ENCODE data around the gene MEI1.

The MEI1 gene

GRCh38 chr22:41841085-41841712 is 141.9 kb downstream of the MEI1 start:
- Mint-ChIP-seq H3K9me3 (no peaks in the 10 kb centered on the region), H3K36me3 (peaks cover 97% of the 10 kb centered on the region), H3K4me3 (no peak overlapping the region), H3K4me1 (peaks cover 73% of the 10 kb centered on the region), H3K27ac (peak overlapping the region; percentile 35)
- DNase-seq (ENCODE audit: low spot score in 2 of 2) (no peak), ATAC-seq (no peak)

GRCh38 chr22:41842996-41843970 is 144.0 kb downstream of the MEI1 start:
- no peaks in the 10 kb centered on the region for H3K9me3 Mint-ChIP-seq
- H3K4me1 Mint-ChIP-seq, result peaks cover 70% of the 10 kb centered on the region
- ATAC-seq (peak; percentile 96), DNase-seq (ENCODE audit: low spot score in 2 of 2) (no peak)
- peaks cover 88% of the 10 kb centered on the region for H3K36me3 Mint-ChIP-seq
- H3K4me3 Mint-ChIP-seq, result no peak overlapping the region
- H3K27ac Mint-ChIP-seq, result peak overlapping the region; percentile 79

GRCh38 chr22:41844036-41844435 is 144.7 kb downstream of the MEI1 start:
- no peak overlapping the region for H3K4me3 Mint-ChIP-seq
- peak overlapping the region; percentile 58 for H3K27ac Mint-ChIP-seq
- no peaks in the 10 kb centered on the region for H3K9me3 Mint-ChIP-seq
- ATAC-seq (no peak), DNase-seq (ENCODE audit: low spot score in 2 of 2) (no peak)
- H3K4me1 Mint-ChIP-seq, result peaks cover 63% of the 10 kb centered on the region
- peaks cover 88% of the 10 kb centered on the region for H3K36me3 Mint-ChIP-seq

GRCh38 chr22:41844513-41844912 is 145.2 kb downstream of the MEI1 start:
- Mint-ChIP-seq H3K4me3 (no peak overlapping the region), H3K36me3 (peaks cover 88% of the 10 kb centered on the region)
- DNase-seq (ENCODE audit: low spot score in 2 of 2), result no peak

GRCh38 chr22:41845380-41846267 is 146.3 kb downstream of the MEI1 start:
- Mint-ChIP-seq H3K4me1 (peaks cover 50% of the 10 kb centered on the region), H3K27ac (peak overlapping the region; percentile 58), H3K9me3 (no peaks in the 10 kb centered on the region), H3K4me3 (no peak overlapping the region), H3K36me3 (peaks cover 88% of the 10 kb centered on the region)
- DNase-seq (ENCODE audit: low spot score in 2 of 2) (no peak), ATAC-seq (no peak)

More at GRCh38 chr22:41844513-41844912, 145.2 kb downstream of the MEI1 start:
- no peaks in the 10 kb centered on the region for H3K9me3 Mint-ChIP-seq
- H3K4me1 Mint-ChIP-seq, result peaks cover 58% of the 10 kb centered on the region
- peak overlapping the region; percentile 58 for H3K27ac Mint-ChIP-seq
- no peak for ATAC-seq

- H3K9me3 Mint-ChIP-seq, result no peaks in the 10 kb centered on the region
- H3K4me3 Mint-ChIP-seq, result no peak overlapping the region
- peaks cover 88% of the 10 kb centered on the region for H3K36me3 Mint-ChIP-seq
- ATAC-seq (no peak), DNase-seq (ENCODE audit: low spot score in 2 of 2) (no peak)
- peak overlapping the region; percentile 58 for H3K27ac Mint-ChIP-seq
- H3K4me1 Mint-ChIP-seq, result peaks cover 43% of the 10 kb centered on the region
These were observed 147.1 kb downstream of the MEI1 start for GRCh38 chr22:41846268-41846987.

GRCh38 chr22:41847300-41847699 is 148.0 kb downstream of the MEI1 start:
- H3K36me3 Mint-ChIP-seq, result peaks cover 88% of the 10 kb centered on the region
- ATAC-seq, result no peak
- no peak overlapping the region for H3K27ac Mint-ChIP-seq
- H3K9me3 Mint-ChIP-seq, result no peaks in the 10 kb centered on the region
- DNase-seq (ENCODE audit: low spot score in 2 of 2), result no peak
- peaks cover 42% of the 10 kb centered on the region for H3K4me1 Mint-ChIP-seq
- H3K4me3 Mint-ChIP-seq, result no peak overlapping the region

- DNase-seq (ENCODE audit: low spot score in 2 of 2), result no peak
- Mint-ChIP-seq H3K27ac (peak overlapping the region; percentile 26), H3K9me3 (no peaks in the 10 kb centered on the region), H3K4me3 (no peak overlapping the region), H3K4me1 (peaks cover 48% of the 10 kb centered on the region), H3K36me3 (peaks cover 88% of the 10 kb centered on the region)
- ATAC-seq, result no peak
These were observed 149.2 kb downstream of the MEI1 start for GRCh38 chr22:41848468-41848867.

Measured in stimulated activated effector memory CD8-positive, alpha-beta T cell treated with anti-CD3 and anti-CD28 coated beads, Interleukin-12 subunit alpha, Interleukin-12 subunit beta, amount 100 ng/mL, for 72 hours (primary cell).